Panc1 (cell line): ENCODE data around the gene POLD1. TPM values are rescaled to one million over a fixed set of nuclear protein-coding genes. Genes with fewer than 3 reads are reported as not detected.

Source experiments
- ATAC-seq: fragments of 200-7000 bp; cut with Tn5 transposase; 2 replicates; pipeline ENCODE4 v1.9.1; 2020; ENCODE audit warnings: mild to moderate bottlenecking, moderate library complexity
- BruUV-seq: library from RNA; stranded (reverse); fragments of 400-500 nt; replicated peaks from 2 replicates; lab custom pipeline; 2021; lab: Mats Ljungman, UMichigan
- CTCF ChIA-PET: fragments of 300-600 bp; sonication (Branson Sonifier 250); formaldehyde crosslinking; loops from one replicate; lab custom pipeline; 2022; ENCODE audit warnings: antibody characterized with exemption; lab: Charles Lee
- POLR2A ChIA-PET: fragments of 300-600 bp; sonication (Branson Sonifier 250); formaldehyde crosslinking; loops from one replicate; lab custom pipeline; 2022; ENCODE audit warnings: antibody characterized with exemption; lab: Charles Lee
- DNase-seq: peaks from one replicate; pipeline ENCODE4 v3.0.0-alpha.2; 2010; ENCODE audit warnings: low read depth, low spot score
- H3K27ac ChIP-seq: 2 replicates; pipeline ENCODE4 v1.5.1; 2011; ENCODE audit warnings: mild to moderate bottlenecking, low read length, inconsistent platforms
- H3K27me3 ChIP-seq: fragments of 200-500 bp; sonication (Bioruptor generic); 2 replicates; pipeline ENCODE4 v1.6.0; 2014; ENCODE audit warnings: low read length, inconsistent platforms; ENCODE audit not compliant: control insufficient read depth, insufficient read depth
- H3K36me3 ChIP-seq: fragments of 200-500 bp; sonication (Bioruptor generic); 2 replicates; pipeline ENCODE4 v1.5.1; 2014; ENCODE audit warnings: inconsistent platforms, mild to moderate bottlenecking, low read length, moderate library complexity; ENCODE audit not compliant: control insufficient read depth, insufficient read depth
- H3K4me1 ChIP-seq: 2 replicates; pipeline ENCODE4 v1.5.1; 2011; ENCODE audit warnings: inconsistent platforms, mild to moderate bottlenecking, low read length, moderate library complexity; ENCODE audit not compliant: control insufficient read depth, insufficient read depth
- H3K4me3 ChIP-seq, 2 experiments: 2 replicates each; pipeline ENCODE4 v1.5.1; 2011 to 2012; ENCODE audit warnings: low read depth in 2 of 2, low read length in 2 of 2, mild to moderate bottlenecking in 2 of 2, inconsistent platforms in 1 of 2, moderate library complexity in 1 of 2
- H3K9me3 ChIP-seq: fragments of 200-500 bp; sonication (Bioruptor generic); 2 replicates; pipeline ENCODE4 v1.5.1; 2014; ENCODE audit warnings: low read depth, mild to moderate bottlenecking, inconsistent platforms, low read length, moderate library complexity; ENCODE audit not compliant: control insufficient read depth, insufficient read depth
- POLR2AphosphoS5 ChIP-seq: IDR thresholded peaks from 2 replicates; pipeline ENCODE4 v1.6.1; 2012; ENCODE audit warnings: mild to moderate bottlenecking, low read depth, low read length, moderate library complexity
- SIN3A ChIP-seq: IDR thresholded peaks from 2 replicates; pipeline ENCODE4 v1.6.1; 2012; ENCODE audit warnings: low read depth, mild to moderate bottlenecking, low read length, moderate library complexity, borderline replicate concordance; ENCODE audit not compliant: insufficient read depth
- TCF7L2 ChIP-seq: IDR thresholded peaks from 2 replicates; pipeline ENCODE4 v1.6.1; 2011; ENCODE audit warnings: mild to moderate bottlenecking, low read depth, low read length, inconsistent platforms
- in situ Hi-C: cut with HindIII; loops from 2 replicates; pipeline ENCODE4 v1.10.0; 2016; ENCODE audit warnings: low sequenced_read_pairs, low pct_unique_long_range_greater_than_20kb
- intact Hi-C: fragments of 100-400 bp; cut with micrococcal nuclease; formaldehyde crosslinking; loops from one replicate; pipeline ENCODE4 v1.10.0; 2022; ENCODE audit not compliant: unreplicated experiment
- total RNA-seq: library from RNA; stranded (reverse); gene quantifications from one replicate; pipeline ENCODE4 v1.2.1, GENCODE V29; 2021; ENCODE audit not compliant: unreplicated experiment
- TF ChIP-seq, protein P1 (sequence below), 2 experiments: IDR thresholded peaks; 2 replicates each; pipeline ENCODE4 v1.6.1; 2011 to 2012; ENCODE audit warnings: low read depth in 2 of 2, control low read depth in 1 of 2, low read length in 1 of 2, mild to moderate bottlenecking in 1 of 2, moderate library complexity in 1 of 2; ENCODE audit not compliant: insufficient read depth in 1 of 2
- TF ChIP-seq, protein P2 (sequence below): fragments of 450-650 bp; IDR thresholded peaks from 2 replicates; pipeline ENCODE4 v1.5.1; 2017; ENCODE audit warnings: mild to moderate bottlenecking

The POLD1 gene
- total RNA-seq, 1 experiment from 2014 or later = 71.7 TPM

DNA sequence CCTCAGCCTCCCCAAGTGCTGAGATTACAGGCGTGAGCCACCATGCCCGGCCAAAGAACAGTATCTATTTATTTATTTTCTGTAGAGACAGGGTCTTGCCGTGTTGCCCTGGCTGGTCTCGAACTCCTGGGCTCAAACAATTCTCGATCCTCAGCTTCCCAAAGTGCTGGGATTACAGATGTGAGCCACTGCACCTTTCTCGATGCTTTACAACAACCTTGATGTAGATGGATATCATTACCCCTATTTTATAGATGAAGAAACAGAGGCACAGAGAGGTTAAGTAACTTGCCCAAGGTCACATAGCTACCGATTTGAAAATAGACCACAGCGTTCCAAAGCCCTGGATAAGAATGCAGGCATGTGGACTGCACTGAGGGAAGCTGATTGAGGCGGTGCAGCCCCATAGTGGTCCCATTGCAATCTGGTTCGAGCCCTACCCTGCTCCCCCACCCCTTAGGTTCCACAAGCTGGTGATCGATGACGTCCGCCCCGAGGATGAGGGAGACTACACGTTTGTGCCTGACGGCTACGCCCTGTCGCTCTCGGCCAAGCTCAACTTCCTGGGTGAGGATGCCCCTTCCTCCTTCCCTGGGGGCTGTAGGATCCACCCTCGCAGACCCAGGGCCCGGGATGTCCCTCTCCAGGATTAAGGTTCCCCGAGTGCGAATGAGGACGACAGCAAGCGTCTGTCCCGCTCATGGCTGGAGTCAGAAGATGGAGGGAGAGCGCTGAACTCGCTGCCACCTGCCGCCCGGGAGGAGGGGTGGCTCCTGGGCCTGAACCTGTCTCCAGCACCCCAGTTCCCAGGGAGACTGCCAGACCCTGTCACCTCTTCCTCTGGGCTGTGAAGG lies 66.4 kb downstream of the POLD1 start:
- Histone ChIP-seq H3K9me3 (no peaks in the 10 kb centered on the region), H3K27ac (no peak overlapping the region), H3K36me3 (no peaks in the 10 kb centered on the region), H3K4me1 (no peaks in the 10 kb centered on the region), H3K4me3 (no peak overlapping the region), H3K27me3 (no peaks in the 10 kb centered on the region)
- in situ Hi-C loops = no loop called here
- ChIA-PET CTCF (no interaction called here), POLR2A (no interaction called here)
- intact Hi-C loops = no loop called here
- no TSS peak for BruUV-seq
- ATAC-seq (no peak), DNase-seq (no peak)
- TF ChIP-seq, protein P1, sequence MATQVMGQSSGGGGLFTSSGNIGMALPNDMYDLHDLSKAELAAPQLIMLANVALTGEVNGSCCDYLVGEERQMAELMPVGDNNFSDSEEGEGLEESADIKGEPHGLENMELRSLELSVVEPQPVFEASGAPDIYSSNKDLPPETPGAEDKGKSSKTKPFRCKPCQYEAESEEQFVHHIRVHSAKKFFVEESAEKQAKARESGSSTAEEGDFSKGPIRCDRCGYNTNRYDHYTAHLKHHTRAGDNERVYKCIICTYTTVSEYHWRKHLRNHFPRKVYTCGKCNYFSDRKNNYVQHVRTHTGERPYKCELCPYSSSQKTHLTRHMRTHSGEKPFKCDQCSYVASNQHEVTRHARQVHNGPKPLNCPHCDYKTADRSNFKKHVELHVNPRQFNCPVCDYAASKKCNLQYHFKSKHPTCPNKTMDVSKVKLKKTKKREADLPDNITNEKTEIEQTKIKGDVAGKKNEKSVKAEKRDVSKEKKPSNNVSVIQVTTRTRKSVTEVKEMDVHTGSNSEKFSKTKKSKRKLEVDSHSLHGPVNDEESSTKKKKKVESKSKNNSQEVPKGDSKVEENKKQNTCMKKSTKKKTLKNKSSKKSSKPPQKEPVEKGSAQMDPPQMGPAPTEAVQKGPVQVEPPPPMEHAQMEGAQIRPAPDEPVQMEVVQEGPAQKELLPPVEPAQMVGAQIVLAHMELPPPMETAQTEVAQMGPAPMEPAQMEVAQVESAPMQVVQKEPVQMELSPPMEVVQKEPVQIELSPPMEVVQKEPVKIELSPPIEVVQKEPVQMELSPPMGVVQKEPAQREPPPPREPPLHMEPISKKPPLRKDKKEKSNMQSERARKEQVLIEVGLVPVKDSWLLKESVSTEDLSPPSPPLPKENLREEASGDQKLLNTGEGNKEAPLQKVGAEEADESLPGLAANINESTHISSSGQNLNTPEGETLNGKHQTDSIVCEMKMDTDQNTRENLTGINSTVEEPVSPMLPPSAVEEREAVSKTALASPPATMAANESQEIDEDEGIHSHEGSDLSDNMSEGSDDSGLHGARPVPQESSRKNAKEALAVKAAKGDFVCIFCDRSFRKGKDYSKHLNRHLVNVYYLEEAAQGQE (IDR thresholded peaks at IDR 0.05; ENCODE audit: insufficient read depth in 1 of 2, low read depth in 2 of 2, low read length in 1 of 2) = no peak
- TF ChIP-seq POLR2AphosphoS5 (no peak), TCF7L2 (no peak), SIN3A (no peak)
- TF ChIP-seq, protein P2, sequence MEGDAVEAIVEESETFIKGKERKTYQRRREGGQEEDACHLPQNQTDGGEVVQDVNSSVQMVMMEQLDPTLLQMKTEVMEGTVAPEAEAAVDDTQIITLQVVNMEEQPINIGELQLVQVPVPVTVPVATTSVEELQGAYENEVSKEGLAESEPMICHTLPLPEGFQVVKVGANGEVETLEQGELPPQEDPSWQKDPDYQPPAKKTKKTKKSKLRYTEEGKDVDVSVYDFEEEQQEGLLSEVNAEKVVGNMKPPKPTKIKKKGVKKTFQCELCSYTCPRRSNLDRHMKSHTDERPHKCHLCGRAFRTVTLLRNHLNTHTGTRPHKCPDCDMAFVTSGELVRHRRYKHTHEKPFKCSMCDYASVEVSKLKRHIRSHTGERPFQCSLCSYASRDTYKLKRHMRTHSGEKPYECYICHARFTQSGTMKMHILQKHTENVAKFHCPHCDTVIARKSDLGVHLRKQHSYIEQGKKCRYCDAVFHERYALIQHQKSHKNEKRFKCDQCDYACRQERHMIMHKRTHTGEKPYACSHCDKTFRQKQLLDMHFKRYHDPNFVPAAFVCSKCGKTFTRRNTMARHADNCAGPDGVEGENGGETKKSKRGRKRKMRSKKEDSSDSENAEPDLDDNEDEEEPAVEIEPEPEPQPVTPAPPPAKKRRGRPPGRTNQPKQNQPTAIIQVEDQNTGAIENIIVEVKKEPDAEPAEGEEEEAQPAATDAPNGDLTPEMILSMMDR = no peak

DNA sequence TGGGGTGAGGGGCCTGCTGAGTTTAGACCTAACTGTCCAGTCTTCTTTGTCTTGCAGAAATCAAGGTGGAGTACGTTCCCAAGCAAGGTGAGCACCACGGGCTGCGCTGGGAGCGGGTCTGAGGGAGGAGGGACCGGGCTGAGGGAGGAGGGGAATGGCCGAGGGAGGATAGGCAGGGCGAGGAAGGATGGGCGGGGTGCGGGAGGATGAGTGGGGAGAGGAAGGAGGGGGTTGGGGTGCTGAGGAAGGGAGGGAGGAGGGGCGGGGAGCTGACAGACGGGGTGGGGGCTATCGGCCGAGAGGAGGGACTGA lies 67.0 kb downstream of the POLD1 start:
- Histone ChIP-seq H3K27ac (no peak overlapping the region), H3K27me3 (no peaks in the 10 kb centered on the region), H3K9me3 (no peaks in the 10 kb centered on the region), H3K4me3 (no peak overlapping the region), H3K4me1 (no peaks in the 10 kb centered on the region), H3K36me3 (no peaks in the 10 kb centered on the region)
- CTCF ChIA-PET = no interaction called here
- intact Hi-C loops = no loop called here
- ATAC-seq = no peak
- POLR2A ChIA-PET = no interaction called here
- BruUV-seq = no TSS peak
- no peak for DNase-seq
- in situ Hi-C loops = no loop called here
- TF ChIP-seq TCF7L2 (no peak), SIN3A (no peak), POLR2AphosphoS5 (no peak)
- TF ChIP-seq, protein P1 (IDR thresholded peaks at IDR 0.05; ENCODE audit: insufficient read depth in 1 of 2, low read depth in 2 of 2, low read length in 1 of 2) = no peak
- TF ChIP-seq, protein P2 = no peak
